CD4-positive, alpha-beta T cell (primary cell): ENCODE results near the gene CDSN. TPM values are rescaled to one million over a fixed set of nuclear protein-coding genes. Genes with fewer than 3 reads are reported as not detected.
"Not testable (repeated sequence)": the region's sequence is repeated elsewhere in the genome, so short reads cannot be mapped to it uniquely, and the experiment has no call there.

ENCODE experiments used
- ATAC-seq: fragments of 200-7000 bp; cut with Tn5 transposase; one replicate; pipeline ENCODE4 v1.10.0; 2022; ENCODE audit warnings: mild to moderate bottlenecking; ENCODE audit not compliant: poor library complexity
- CTCF ChIA-PET: fragments of 350-600 bp; sonication (Branson Sonifier 250); formaldehyde crosslinking; loops from one replicate; lab custom pipeline; 2021; ENCODE audit warnings: antibody characterized with exemption, inconsistent platforms; lab: Charles Lee
- POLR2A ChIA-PET: fragments of 350-600 bp; sonication (Branson Sonifier 250); formaldehyde crosslinking; loops from one replicate; lab custom pipeline; 2021; ENCODE audit warnings: antibody characterized with exemption, inconsistent platforms; lab: Charles Lee
- DNase-seq, 14 experiments: peaks; one replicate each; pipeline ENCODE4 v3.0.0-alpha.2; 2013 to 2020; ENCODE audit warnings: mixed read lengths in 2 of 14
- H3K27ac ChIP-seq, 2 donors: one replicate each; pipeline versions ENCODE4 v1.5.1 to v1.7.0; 2013; ENCODE audit warnings: low read length in 2 of 2, low read depth in 1 of 2, mild to moderate bottlenecking in 1 of 2
- H3K27me3 ChIP-seq, 2 experiments: 1 replicate in 1 of 2; 2 replicates in 1 of 2; pipeline versions ENCODE4 v1.6.1 to v1.7.0; 2013; ENCODE audit warnings: low read length in 2 of 2, control low read depth in 1 of 2, mild to moderate bottlenecking in 1 of 2, moderate library complexity in 1 of 2; ENCODE audit not compliant: insufficient read depth in 2 of 2, control insufficient read depth in 1 of 2
- H3K36me3 ChIP-seq: one replicate; pipeline ENCODE4 v1.6.1; 2013; ENCODE audit warnings: low read length, control low read depth; ENCODE audit not compliant: insufficient read depth
- H3K4me1 ChIP-seq: one replicate; pipeline ENCODE4 v1.6.1; 2013; ENCODE audit warnings: low read length, control low read depth; ENCODE audit not compliant: insufficient read depth
- H3K4me3 ChIP-seq: one replicate; pipeline ENCODE4 v1.5.1; 2013; ENCODE audit warnings: mild to moderate bottlenecking, low read length, moderate library complexity
- H3K9me3 ChIP-seq, 2 experiments: 1 replicate in 1 of 2; 2 replicates in 1 of 2; pipeline versions ENCODE4 v1.6.1 to v1.7.0; 2013; ENCODE audit warnings: low read length in 2 of 2, mild to moderate bottlenecking in 2 of 2, control low read depth in 1 of 2, moderate library complexity in 1 of 2; ENCODE audit not compliant: control insufficient read depth in 1 of 2, insufficient read depth in 1 of 2
- H3K27ac Mint-ChIP-seq: one replicate; pipeline ENCODE4 v1.8.0; 2020; ENCODE audit warnings: mixed read lengths
- H3K27me3 Mint-ChIP-seq: one replicate; pipeline ENCODE4 v1.8.0; 2021; ENCODE audit warnings: mixed read lengths
- H3K36me3 Mint-ChIP-seq: one replicate; pipeline ENCODE4 v1.8.0; 2021; ENCODE audit warnings: low read depth, mixed read lengths
- H3K4me1 Mint-ChIP-seq: one replicate; pipeline ENCODE4 v1.8.0; 2021; ENCODE audit warnings: low read depth, mixed read lengths
- H3K4me3 Mint-ChIP-seq: one replicate; pipeline ENCODE4 v1.8.0; 2020; ENCODE audit warnings: mild to moderate bottlenecking, mixed read lengths
- H3K9me3 Mint-ChIP-seq: one replicate; pipeline ENCODE4 v1.8.0; 2020; ENCODE audit warnings: mixed read lengths
- intact Hi-C, 2 experiments: fragments of 100-400 bp; cut with DNase I in 1 of 2; cut with micrococcal nuclease in 1 of 2; formaldehyde crosslinking; loops; one replicate each; pipeline versions ENCODE4 v1.15.1 to v1.9.0; 2023 to 2025; cut with DNase I, micrococcal nuclease
- total RNA-seq, 174 experiments: library from RNA in 2 of 174; stranded (reverse) in 2 of 174; gene quantifications; one replicate each; pipeline ENCODE4 v1.2.3 and lab custom pipeline; 2021 to 2026
- TF ChIP-seq, protein P1 (sequence below): fragments of 200-600 bp; IDR thresholded peaks from one replicate; pipeline ENCODE4 v1.8.0; 2022; ENCODE audit warnings: antibody characterized with exemption, mild to moderate bottlenecking

Gene CDSN
- total RNA-seq, 2 experiments from 2014 or later: not detected

DNA sequence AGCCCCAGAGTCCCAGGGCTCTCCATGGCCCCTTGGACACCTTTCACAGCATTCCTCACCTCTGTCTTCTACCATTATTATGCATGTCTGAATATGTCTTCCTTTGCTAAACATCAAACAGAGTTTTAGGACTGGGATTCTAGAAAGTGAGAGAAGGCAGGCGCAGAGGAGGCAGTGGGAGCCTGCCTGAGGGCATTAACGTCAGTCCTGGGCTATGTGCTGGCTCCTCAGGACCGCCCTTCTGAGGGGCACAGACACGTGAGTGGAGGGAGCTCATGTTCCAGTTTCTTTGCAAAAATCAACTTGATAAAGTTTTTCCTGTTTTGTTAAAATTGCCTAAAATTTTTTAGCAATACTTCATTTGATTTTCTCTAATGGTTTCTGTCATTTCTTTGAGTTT, 45.8 kb downstream of the CDSN start:
- POLR2A ChIA-PET: no interaction called here
- DNase-seq (no peak), ATAC-seq (no peak)
- Histone ChIP-seq H3K9me3 (no peaks in the 10 kb centered on the region), H3K36me3 (no peaks in the 10 kb centered on the region), H3K4me1 (peaks cover 1% of the 10 kb centered on the region), H3K27ac (no peak overlapping the region), H3K4me3 (no peak overlapping the region), H3K27me3 (no peaks in the 10 kb centered on the region)
- Mint-ChIP-seq H3K27me3 (no peaks in the 10 kb centered on the region), H3K36me3 (no peaks in the 10 kb centered on the region), H3K27ac (no peak overlapping the region), H3K4me3 (no peak overlapping the region), H3K4me1 (peaks cover 2% of the 10 kb centered on the region), H3K9me3 (no peaks in the 10 kb centered on the region)
- TF ChIP-seq, protein P1, sequence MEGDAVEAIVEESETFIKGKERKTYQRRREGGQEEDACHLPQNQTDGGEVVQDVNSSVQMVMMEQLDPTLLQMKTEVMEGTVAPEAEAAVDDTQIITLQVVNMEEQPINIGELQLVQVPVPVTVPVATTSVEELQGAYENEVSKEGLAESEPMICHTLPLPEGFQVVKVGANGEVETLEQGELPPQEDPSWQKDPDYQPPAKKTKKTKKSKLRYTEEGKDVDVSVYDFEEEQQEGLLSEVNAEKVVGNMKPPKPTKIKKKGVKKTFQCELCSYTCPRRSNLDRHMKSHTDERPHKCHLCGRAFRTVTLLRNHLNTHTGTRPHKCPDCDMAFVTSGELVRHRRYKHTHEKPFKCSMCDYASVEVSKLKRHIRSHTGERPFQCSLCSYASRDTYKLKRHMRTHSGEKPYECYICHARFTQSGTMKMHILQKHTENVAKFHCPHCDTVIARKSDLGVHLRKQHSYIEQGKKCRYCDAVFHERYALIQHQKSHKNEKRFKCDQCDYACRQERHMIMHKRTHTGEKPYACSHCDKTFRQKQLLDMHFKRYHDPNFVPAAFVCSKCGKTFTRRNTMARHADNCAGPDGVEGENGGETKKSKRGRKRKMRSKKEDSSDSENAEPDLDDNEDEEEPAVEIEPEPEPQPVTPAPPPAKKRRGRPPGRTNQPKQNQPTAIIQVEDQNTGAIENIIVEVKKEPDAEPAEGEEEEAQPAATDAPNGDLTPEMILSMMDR: no peak
- CTCF ChIA-PET: no interaction called here
- intact Hi-C loops: no loop called here

DNA sequence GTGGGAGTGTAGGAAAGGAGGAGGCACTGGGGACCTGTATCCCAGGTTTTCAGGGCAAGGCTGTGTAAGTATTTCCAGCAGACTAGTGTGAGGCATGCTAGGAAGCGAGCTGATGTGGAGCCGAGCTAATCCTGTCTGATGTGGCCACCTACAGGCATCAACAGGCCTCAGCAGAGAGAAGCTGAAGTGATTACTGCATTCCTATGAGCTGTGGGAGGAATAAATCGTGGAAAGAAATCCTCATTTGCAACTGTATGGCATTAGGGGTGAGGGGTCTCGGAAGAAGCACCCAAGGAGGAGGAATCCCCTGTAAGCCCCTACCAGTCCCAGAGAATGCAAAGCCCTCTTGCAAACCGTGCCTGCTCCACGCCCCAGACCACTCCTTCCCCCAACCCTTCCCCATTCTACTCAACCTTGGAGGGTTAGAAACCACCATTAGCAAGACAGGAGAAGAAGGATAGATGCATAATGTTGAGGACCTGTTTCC, 49.5 kb downstream of the CDSN start:
- intact Hi-C loops: no loop called here
- Histone ChIP-seq H3K9me3 (no peaks in the 10 kb centered on the region), H3K27me3 (no peaks in the 10 kb centered on the region), H3K4me1 (no peaks in the 10 kb centered on the region), H3K36me3 (no peaks in the 10 kb centered on the region), H3K4me3 (no peak overlapping the region), H3K27ac (no peak overlapping the region)
- DNase-seq (no peak), ATAC-seq (no peak)
- H3K9me3 Mint-ChIP-seq: no peaks in the 10 kb centered on the region
- TF ChIP-seq, protein P1: no peak
- no peaks in the 10 kb centered on the region for H3K27me3 Mint-ChIP-seq
- no peak overlapping the region for H3K4me3 Mint-ChIP-seq
- ChIA-PET CTCF (interaction anchor here (0.5 to 1.1 kb wide), 2 partner anchors 9 to 453 kb away, joined by 3 to 6 read pairs; no protein-coding TSS in a partner anchor), POLR2A (interaction anchor here (0.6 kb wide), 1 partner anchor 241 kb away, joined by 4 read pairs; no protein-coding TSS in a partner anchor)
- H3K4me1 Mint-ChIP-seq: no peaks in the 10 kb centered on the region
- no peaks in the 10 kb centered on the region for H3K36me3 Mint-ChIP-seq
- H3K27ac Mint-ChIP-seq: no peak overlapping the region

DNA sequence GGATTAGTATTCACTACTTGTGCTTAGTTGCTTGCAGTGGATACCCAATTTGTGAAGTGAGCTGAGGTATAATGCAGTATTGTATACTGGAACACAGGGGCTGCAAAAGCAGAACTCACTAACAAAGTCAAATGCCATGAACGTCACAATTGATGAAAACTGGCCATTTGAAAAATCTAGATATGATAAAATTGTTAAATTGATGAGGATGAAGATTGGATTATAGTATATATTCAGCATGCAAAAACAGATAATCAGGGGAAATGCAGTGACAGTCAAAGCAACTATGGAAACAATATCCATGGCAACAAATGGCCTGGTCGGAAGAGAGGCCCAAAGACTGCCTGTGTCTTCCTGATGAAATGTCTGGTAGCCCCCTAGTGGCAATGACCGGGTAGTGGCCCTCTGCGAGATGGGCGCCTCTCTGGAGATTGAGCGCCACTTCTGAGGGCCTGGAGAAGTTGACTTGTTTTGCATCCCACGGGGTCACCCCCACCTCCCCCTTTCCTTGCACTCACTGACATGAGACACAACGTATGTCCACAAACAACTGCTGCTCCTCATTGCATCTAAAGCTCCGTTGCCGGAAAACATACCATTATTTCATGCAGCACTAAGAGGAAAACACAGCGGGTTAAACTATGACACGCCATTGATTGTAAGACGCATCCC, 51.4 kb downstream of the CDSN start:
- Histone ChIP-seq H3K27me3 (no peaks in the 10 kb centered on the region), H3K27ac (no peak overlapping the region), H3K4me1 (no peaks in the 10 kb centered on the region), H3K36me3 (no peaks in the 10 kb centered on the region), H3K4me3 (no peak overlapping the region), H3K9me3 (no peaks in the 10 kb centered on the region)
- H3K9me3 Mint-ChIP-seq: no peaks in the 10 kb centered on the region
- peak; percentile 91 for ATAC-seq
- TF ChIP-seq, protein P1: peak; percentile 81
- DNase-seq: peak; percentile 42 to 84 (median 64)
- H3K36me3 Mint-ChIP-seq: no peaks in the 10 kb centered on the region
- H3K4me1 Mint-ChIP-seq: no peaks in the 10 kb centered on the region
- CTCF ChIA-PET: interaction anchor here (0.7 to 1.4 kb wide), 7 partner anchors 9 to 247 kb away, joined by 3 to 5 read pairs (median 3); no protein-coding TSS in a partner anchor
- H3K4me3 Mint-ChIP-seq: no peak overlapping the region
- H3K27me3 Mint-ChIP-seq: peaks cover 4% of the 10 kb centered on the region
- POLR2A ChIA-PET: no interaction called here
- H3K27ac Mint-ChIP-seq: no peak overlapping the region
- intact Hi-C loops: loop anchor here in 1 of 2 experiments (1.0 kb wide), 1 partner anchor 154 kb away; no protein-coding TSS in a partner anchor

DNA sequence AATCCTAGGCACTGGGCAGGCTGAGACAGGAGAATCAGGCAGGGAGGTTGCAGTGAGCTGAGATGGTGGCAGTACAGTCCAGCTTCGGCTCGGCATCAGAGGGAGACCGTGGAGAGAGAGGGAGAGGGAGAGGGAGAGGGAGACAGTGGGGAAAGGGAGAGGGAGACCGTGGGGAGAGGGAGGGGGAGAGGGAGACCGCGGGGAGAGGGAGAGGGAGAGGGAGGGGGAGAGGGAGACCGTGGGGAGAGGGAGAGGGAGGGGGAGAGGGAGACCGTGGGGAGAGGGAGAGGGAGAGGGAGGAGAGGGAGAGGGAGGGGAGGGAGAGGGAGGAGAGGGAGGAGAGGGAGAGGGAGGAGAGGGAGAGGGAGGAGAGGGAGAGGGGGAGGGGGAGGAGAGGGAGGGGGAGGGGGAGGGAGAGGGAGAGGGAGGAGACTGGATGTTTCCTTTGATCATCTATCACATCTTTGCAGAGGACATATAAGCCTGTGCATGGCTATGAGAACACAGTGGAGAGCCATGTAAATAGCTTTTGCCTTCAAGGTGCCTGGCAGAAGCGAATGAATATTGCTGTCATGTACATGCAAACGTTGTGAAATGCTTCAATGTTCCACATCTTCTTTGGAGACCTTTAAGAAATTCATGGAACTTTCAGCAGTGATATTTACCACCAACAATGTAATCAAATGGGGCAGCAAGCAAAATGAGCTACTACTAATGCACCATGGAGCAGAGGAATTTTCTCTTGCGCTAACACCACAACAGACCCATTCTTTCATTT, 52.2 kb downstream of the CDSN start:
- POLR2A ChIA-PET, H3K9me3 ChIP-seq, H3K4me1 Mint-ChIP-seq, H3K27ac ChIP-seq, H3K4me1 ChIP-seq, H3K27ac Mint-ChIP-seq, H3K36me3 ChIP-seq, H3K4me3 ChIP-seq, H3K36me3 Mint-ChIP-seq, H3K9me3 Mint-ChIP-seq, DNase-seq, ATAC-seq, H3K4me3 Mint-ChIP-seq, H3K27me3 ChIP-seq, intact Hi-C loops, H3K27me3 Mint-ChIP-seq: not testable (repeated sequence)
- CTCF ChIA-PET: interaction anchor here (1.4 kb wide), 1 partner anchor 246 kb away, joined by 3 read pairs; no protein-coding TSS in a partner anchor

DNA sequence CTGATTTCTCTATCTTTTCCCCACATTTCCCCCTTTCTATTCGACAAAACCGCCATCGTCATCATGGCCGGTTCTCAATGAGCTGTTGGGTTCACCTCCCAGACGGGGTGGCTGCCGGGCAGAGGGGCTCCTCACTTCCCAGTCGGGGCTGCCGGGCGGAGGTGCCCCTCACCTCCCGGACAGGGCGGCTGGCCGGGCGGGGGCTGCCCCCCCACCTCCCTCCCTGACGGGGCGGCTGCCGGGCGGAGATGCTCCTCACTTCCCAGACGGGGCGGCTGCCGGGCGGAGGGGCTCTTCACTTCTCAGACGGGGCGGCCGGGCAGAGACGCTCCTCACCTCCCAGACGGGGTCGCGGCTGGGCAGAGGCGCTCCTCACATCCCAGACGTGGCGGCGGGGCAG, 53.2 kb downstream of the CDSN start:
- H3K4me3 Mint-ChIP-seq: not testable (repeated sequence)

More for the DNA sequence above, 53.2 kb downstream of the CDSN start:
- H3K27ac Mint-ChIP-seq, H3K27me3 Mint-ChIP-seq, H3K27ac ChIP-seq, H3K36me3 Mint-ChIP-seq, POLR2A ChIA-PET, H3K4me1 Mint-ChIP-seq, H3K9me3 ChIP-seq, ATAC-seq, H3K27me3 ChIP-seq, DNase-seq, H3K4me3 ChIP-seq, CTCF ChIA-PET, H3K36me3 ChIP-seq, H3K4me1 ChIP-seq, intact Hi-C loops, H3K9me3 Mint-ChIP-seq: not testable (repeated sequence)
